Measurements from ENCODE around the gene CATSPERB. TPM values are rescaled to one million over a fixed set of nuclear protein-coding genes. Genes with fewer than 3 reads are reported as not detected.

CATSPERB gene
- total and polyA plus RNA-seq, 10 of the 15 experiments (the other 5 are each of a cell fraction or from before 2014, with no cell fraction given) = not detected

DNA sequence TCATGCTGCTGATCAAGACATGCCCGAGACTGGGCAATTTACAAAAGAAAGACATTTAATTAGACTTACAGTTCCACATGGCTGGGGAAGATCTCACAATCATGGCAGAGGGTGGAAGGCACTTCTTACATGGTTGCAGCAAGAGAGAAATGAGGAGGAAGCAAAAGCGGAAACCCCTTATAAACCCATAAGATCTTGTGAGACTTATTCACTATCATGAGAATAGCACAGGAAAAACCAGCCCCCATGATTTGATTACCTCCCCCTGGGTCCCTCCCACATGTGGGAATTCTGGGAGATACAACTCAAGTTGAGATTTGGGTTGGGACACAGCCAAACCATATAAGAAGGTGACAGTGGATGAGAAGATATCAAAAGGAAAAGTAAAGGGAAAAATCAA lies 78.4 kb downstream of the CATSPERB start (continued):
- TF ChIP-seq, protein P1, sequence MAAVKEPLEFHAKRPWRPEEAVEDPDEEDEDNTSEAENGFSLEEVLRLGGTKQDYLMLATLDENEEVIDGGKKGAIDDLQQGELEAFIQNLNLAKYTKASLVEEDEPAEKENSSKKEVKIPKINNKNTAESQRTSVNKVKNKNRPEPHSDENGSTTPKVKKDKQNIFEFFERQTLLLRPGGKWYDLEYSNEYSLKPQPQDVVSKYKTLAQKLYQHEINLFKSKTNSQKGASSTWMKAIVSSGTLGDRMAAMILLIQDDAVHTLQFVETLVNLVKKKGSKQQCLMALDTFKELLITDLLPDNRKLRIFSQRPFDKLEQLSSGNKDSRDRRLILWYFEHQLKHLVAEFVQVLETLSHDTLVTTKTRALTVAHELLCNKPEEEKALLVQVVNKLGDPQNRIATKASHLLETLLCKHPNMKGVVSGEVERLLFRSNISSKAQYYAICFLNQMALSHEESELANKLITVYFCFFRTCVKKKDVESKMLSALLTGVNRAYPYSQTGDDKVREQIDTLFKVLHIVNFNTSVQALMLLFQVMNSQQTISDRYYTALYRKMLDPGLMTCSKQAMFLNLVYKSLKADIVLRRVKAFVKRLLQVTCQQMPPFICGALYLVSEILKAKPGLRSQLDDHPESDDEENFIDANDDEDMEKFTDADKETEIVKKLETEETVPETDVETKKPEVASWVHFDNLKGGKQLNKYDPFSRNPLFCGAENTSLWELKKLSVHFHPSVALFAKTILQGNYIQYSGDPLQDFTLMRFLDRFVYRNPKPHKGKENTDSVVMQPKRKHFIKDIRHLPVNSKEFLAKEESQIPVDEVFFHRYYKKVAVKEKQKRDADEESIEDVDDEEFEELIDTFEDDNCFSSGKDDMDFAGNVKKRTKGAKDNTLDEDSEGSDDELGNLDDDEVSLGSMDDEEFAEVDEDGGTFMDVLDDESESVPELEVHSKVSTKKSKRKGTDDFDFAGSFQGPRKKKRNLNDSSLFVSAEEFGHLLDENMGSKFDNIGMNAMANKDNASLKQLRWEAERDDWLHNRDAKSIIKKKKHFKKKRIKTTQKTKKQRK (IDR thresholded peaks at IDR 0.05; ENCODE audit: low read depth, low read length) = no peak
- TF ChIP-seq TCF12 (IDR thresholded peaks at IDR 0.05; ENCODE audit: low read depth, low read length) (no peak), MEF2A (IDR thresholded peaks at IDR 0.05; ENCODE audit: insufficient read depth, low read depth, low read length) (no peak), YBX1 (IDR thresholded peaks at IDR 0.05) (no peak), ZNF622 (IDR thresholded peaks at IDR 0.05) (no peak), BMI1 (IDR thresholded peaks at IDR 0.05; ENCODE audit: borderline replicate concordance) (no peak), TCF3 (IDR thresholded peaks at IDR 0.05; ENCODE audit: borderline replicate concordance, insufficient read depth, low read depth, low read length) (no peak), CHD2 (IDR thresholded peaks at IDR 0.05; ENCODE audit: borderline replicate concordance, low read depth, low read length) (no peak), EP300 (IDR thresholded peaks at IDR 0.05; ENCODE audit: borderline replicate concordance in 1 of 2, control insufficient read depth in 1 of 2, low read depth in 2 of 2, low read length in 2 of 2) (no peak), RCOR1 (conservative IDR thresholded peaks at IDR 0.05; ENCODE audit: low read depth, low read length) (no peak), CBFB (IDR thresholded peaks at IDR 0.05; ENCODE audit: low read depth) (no peak), PML (IDR thresholded peaks at IDR 0.05; ENCODE audit: low read length) (no peak), JUND (IDR thresholded peaks at IDR 0.05; ENCODE audit: low read depth, low read length) (no peak)
- TF ChIP-seq, protein P2, sequence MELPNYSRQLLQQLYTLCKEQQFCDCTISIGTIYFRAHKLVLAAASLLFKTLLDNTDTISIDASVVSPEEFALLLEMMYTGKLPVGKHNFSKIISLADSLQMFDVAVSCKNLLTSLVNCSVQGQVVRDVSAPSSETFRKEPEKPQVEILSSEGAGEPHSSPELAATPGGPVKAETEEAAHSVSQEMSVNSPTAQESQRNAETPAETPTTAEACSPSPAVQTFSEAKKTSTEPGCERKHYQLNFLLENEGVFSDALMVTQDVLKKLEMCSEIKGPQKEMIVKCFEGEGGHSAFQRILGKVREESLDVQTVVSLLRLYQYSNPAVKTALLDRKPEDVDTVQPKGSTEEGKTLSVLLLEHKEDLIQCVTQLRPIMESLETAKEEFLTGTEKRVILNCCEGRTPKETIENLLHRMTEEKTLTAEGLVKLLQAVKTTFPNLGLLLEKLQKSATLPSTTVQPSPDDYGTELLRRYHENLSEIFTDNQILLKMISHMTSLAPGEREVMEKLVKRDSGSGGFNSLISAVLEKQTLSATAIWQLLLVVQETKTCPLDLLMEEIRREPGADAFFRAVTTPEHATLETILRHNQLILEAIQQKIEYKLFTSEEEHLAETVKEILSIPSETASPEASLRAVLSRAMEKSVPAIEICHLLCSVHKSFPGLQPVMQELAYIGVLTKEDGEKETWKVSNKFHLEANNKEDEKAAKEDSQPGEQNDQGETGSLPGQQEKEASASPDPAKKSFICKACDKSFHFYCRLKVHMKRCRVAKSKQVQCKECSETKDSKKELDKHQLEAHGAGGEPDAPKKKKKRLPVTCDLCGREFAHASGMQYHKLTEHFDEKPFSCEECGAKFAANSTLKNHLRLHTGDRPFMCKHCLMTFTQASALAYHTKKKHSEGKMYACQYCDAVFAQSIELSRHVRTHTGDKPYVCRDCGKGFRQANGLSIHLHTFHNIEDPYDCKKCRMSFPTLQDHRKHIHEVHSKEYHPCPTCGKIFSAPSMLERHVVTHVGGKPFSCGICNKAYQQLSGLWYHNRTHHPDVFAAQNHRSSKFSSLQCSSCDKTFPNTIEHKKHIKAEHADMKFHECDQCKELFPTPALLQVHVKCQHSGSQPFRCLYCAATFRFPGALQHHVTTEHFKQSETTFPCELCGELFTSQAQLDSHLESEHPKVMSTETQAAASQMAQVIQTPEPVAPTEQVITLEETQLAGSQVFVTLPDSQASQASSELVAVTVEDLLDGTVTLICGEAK (IDR thresholded peaks at IDR 0.05; ENCODE audit: borderline replicate concordance) = no peak

Data from GM12878 (cell line).